Measurements from ENCODE around the gene RBMXL3. TPM values are rescaled to one million over a fixed set of nuclear protein-coding genes. Genes with fewer than 3 reads are reported as not detected.

RBMXL3 gene
- polyA plus RNA-seq, 1 of the 3 experiments (the other 2 are of a cell fraction), result not detected

DNA sequence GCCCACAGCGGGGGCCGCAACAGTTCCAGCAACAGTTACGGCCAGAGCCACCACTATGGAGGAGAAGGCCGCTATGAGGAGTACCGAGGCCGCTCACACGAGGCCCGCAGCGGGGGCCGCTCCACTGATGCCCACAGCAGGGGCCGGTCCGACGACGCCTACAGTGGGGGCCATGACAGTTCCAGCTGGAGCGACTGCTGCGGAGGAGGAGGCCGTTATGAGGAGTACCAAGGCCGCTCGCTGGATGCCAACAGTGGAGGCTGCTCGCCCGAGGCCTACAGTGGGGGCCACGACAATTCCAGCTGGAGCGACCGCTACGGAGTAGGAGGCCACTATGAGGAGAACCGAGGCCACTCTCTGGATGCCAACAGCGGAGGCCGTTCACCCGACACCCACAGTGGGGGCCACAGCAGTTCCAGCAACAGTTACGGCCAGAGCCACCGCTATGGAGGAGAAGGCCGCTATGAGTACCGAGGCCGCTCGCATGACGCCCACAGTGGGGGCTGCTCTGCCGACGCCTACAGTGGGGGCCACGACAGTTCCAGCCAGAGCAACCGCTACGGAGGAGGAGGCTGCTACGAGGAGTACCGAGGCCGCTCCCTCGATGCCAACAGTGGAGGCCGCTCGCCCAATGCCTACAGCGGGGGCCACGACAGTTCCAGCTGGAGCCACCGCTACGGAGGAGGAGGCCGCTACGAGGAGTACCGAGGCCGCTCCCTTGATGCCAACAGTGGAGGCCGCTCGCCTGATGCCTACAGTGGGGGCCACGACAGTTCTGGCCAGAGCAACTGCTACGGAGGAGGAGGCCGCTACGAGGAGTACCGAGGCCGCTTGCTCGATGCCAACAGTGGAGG lies 1.7 kb downstream of the RBMXL3 start:
- Histone ChIP-seq H3K4me1 (ENCODE audit: control insufficient read depth in 1 of 2, insufficient read depth in 2 of 2, low read depth in 1 of 2, low read length in 1 of 2) (no peaks in the 10 kb centered on the region; a peak in 1 of 4 replicates), H3F3A (replicated peaks; ENCODE audit: insufficient read depth) (no peaks in the 10 kb centered on the region), H3K9me2 (no peaks in the 10 kb centered on the region), H3K36me3 (replicated peaks in 1 of 2; ENCODE audit: control insufficient read depth in 1 of 2, insufficient read depth in 2 of 2, low read length in 1 of 2) (no peaks in the 10 kb centered on the region), H4K20me1 (ENCODE audit: insufficient read depth) (no peaks in the 10 kb centered on the region), H3K27me3 (ENCODE audit: insufficient read depth) (no peaks in the 10 kb centered on the region), H3K79me2 (ENCODE audit: insufficient read depth) (no peaks in the 10 kb centered on the region), H3K4me3 (ENCODE audit: low read depth in 2 of 2, low read length in 1 of 2) (no peak overlapping the region), H3K9ac (no peak overlapping the region), H3K4me2 (no peak overlapping the region), H3K27ac (ENCODE audit: low read depth in 2 of 2, low read length in 1 of 2) (no peak overlapping the region), H2AFZ (ENCODE audit: low read depth) (no peak overlapping the region), H3K9me3 (no peaks in the 10 kb centered on the region)
- whole genome bisulfite sequencing (ENCODE audit: low lambda C conversion rate), result 86% methylated on average over 21 of the region's 64 CpGs
- TF ChIP-seq FOXM1 (IDR thresholded peaks at IDR 0.05; ENCODE audit: low read depth) (no peak), NFIC (IDR thresholded peaks at IDR 0.05; ENCODE audit: borderline replicate concordance) (no peak), GATA2 (CRISPR knock-in tag; IDR thresholded peaks at IDR 0.05) (no peak), GABPA (IDR thresholded peaks at IDR 0.05; ENCODE audit: low read depth) (no peak), TCF12 (IDR thresholded peaks at IDR 0.05) (no peak), SMC3 (IDR thresholded peaks at IDR 0.05; ENCODE audit: low read depth, low read length) (no peak), YY1 (IDR thresholded peaks at IDR 0.05; ENCODE audit: low read depth) (no peak), CHD2 (IDR thresholded peaks at IDR 0.05; ENCODE audit: low read length, partially characterized antibody) (no peak), FOXJ3 (CRISPR knock-in tag; IDR thresholded peaks at IDR 0.05) (no peak), TAF1 (IDR thresholded peaks at IDR 0.05; ENCODE audit: borderline replicate concordance, low read depth, low read length) (no peak), EZH2phosphoT487 (IDR thresholded peaks at IDR 0.05; ENCODE audit: borderline replicate concordance, low read depth) (no peak), RXRA (IDR thresholded peaks at IDR 0.05; ENCODE audit: borderline replicate concordance, low read depth) (no peak), FOSL2 (IDR thresholded peaks at IDR 0.05; ENCODE audit: borderline replicate concordance, low read depth) (no peak), RAD21 (IDR thresholded peaks at IDR 0.05; ENCODE audit: low read length) (no peak), NRF1 (IDR thresholded peaks at IDR 0.05; ENCODE audit: low read depth, low read length) (no peak)
- TF ChIP-seq, protein P1, sequence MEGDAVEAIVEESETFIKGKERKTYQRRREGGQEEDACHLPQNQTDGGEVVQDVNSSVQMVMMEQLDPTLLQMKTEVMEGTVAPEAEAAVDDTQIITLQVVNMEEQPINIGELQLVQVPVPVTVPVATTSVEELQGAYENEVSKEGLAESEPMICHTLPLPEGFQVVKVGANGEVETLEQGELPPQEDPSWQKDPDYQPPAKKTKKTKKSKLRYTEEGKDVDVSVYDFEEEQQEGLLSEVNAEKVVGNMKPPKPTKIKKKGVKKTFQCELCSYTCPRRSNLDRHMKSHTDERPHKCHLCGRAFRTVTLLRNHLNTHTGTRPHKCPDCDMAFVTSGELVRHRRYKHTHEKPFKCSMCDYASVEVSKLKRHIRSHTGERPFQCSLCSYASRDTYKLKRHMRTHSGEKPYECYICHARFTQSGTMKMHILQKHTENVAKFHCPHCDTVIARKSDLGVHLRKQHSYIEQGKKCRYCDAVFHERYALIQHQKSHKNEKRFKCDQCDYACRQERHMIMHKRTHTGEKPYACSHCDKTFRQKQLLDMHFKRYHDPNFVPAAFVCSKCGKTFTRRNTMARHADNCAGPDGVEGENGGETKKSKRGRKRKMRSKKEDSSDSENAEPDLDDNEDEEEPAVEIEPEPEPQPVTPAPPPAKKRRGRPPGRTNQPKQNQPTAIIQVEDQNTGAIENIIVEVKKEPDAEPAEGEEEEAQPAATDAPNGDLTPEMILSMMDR (IDR thresholded peaks at IDR 0.05), result no peak
- TF ChIP-seq, protein P2, sequence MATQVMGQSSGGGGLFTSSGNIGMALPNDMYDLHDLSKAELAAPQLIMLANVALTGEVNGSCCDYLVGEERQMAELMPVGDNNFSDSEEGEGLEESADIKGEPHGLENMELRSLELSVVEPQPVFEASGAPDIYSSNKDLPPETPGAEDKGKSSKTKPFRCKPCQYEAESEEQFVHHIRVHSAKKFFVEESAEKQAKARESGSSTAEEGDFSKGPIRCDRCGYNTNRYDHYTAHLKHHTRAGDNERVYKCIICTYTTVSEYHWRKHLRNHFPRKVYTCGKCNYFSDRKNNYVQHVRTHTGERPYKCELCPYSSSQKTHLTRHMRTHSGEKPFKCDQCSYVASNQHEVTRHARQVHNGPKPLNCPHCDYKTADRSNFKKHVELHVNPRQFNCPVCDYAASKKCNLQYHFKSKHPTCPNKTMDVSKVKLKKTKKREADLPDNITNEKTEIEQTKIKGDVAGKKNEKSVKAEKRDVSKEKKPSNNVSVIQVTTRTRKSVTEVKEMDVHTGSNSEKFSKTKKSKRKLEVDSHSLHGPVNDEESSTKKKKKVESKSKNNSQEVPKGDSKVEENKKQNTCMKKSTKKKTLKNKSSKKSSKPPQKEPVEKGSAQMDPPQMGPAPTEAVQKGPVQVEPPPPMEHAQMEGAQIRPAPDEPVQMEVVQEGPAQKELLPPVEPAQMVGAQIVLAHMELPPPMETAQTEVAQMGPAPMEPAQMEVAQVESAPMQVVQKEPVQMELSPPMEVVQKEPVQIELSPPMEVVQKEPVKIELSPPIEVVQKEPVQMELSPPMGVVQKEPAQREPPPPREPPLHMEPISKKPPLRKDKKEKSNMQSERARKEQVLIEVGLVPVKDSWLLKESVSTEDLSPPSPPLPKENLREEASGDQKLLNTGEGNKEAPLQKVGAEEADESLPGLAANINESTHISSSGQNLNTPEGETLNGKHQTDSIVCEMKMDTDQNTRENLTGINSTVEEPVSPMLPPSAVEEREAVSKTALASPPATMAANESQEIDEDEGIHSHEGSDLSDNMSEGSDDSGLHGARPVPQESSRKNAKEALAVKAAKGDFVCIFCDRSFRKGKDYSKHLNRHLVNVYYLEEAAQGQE (IDR thresholded peaks at IDR 0.05; ENCODE audit: low read depth, low read length), result no peak
- TF ChIP-seq, protein P3, sequence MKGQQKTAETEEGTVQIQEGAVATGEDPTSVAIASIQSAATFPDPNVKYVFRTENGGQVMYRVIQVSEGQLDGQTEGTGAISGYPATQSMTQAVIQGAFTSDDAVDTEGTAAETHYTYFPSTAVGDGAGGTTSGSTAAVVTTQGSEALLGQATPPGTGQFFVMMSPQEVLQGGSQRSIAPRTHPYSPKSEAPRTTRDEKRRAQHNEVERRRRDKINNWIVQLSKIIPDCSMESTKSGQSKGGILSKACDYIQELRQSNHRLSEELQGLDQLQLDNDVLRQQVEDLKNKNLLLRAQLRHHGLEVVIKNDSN (IDR thresholded peaks at IDR 0.05; ENCODE audit: borderline replicate concordance, low read depth), result no peak
- TF ChIP-seq, protein P4, sequence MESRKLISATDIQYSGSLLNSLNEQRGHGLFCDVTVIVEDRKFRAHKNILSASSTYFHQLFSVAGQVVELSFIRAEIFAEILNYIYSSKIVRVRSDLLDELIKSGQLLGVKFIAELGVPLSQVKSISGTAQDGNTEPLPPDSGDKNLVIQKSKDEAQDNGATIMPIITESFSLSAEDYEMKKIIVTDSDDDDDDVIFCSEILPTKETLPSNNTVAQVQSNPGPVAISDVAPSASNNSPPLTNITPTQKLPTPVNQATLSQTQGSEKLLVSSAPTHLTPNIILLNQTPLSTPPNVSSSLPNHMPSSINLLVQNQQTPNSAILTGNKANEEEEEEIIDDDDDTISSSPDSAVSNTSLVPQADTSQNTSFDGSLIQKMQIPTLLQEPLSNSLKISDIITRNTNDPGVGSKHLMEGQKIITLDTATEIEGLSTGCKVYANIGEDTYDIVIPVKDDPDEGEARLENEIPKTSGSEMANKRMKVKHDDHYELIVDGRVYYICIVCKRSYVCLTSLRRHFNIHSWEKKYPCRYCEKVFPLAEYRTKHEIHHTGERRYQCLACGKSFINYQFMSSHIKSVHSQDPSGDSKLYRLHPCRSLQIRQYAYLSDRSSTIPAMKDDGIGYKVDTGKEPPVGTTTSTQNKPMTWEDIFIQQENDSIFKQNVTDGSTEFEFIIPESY (IDR thresholded peaks at IDR 0.05; ENCODE audit: borderline replicate concordance, low read depth), result no peak
- TF ChIP-seq, protein P5, sequence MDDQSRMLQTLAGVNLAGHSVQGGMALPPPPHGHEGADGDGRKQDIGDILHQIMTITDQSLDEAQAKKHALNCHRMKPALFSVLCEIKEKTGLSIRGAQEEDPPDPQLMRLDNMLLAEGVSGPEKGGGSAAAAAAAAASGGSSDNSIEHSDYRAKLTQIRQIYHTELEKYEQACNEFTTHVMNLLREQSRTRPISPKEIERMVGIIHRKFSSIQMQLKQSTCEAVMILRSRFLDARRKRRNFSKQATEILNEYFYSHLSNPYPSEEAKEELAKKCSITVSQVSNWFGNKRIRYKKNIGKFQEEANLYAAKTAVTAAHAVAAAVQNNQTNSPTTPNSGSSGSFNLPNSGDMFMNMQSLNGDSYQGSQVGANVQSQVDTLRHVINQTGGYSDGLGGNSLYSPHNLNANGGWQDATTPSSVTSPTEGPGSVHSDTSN (IDR thresholded peaks at IDR 0.05), result no peak
- no peak for DNase-seq
- CTCF ChIA-PET, result no interaction called here
- POLR2A ChIA-PET, result no interaction called here

Measured in SK-N-SH (cell line).